ENCODE measurements around the gene ASB7.

Gene ASB7

GRCh38 chr15:100686021-100686724, 83.8 kb downstream of the ASB7 start:
- DNase-seq (ENCODE audit: low read depth, low spot score): no peak

GRCh38 chr15:100686725-100687473, 84.5 kb downstream of the ASB7 start:
- no peak for DNase-seq (ENCODE audit: low read depth, low spot score)

GRCh38 chr15:100687582-100688141, 85.3 kb downstream of the ASB7 start:
- DNase-seq (ENCODE audit: low read depth, low spot score): no peak

DNA sequence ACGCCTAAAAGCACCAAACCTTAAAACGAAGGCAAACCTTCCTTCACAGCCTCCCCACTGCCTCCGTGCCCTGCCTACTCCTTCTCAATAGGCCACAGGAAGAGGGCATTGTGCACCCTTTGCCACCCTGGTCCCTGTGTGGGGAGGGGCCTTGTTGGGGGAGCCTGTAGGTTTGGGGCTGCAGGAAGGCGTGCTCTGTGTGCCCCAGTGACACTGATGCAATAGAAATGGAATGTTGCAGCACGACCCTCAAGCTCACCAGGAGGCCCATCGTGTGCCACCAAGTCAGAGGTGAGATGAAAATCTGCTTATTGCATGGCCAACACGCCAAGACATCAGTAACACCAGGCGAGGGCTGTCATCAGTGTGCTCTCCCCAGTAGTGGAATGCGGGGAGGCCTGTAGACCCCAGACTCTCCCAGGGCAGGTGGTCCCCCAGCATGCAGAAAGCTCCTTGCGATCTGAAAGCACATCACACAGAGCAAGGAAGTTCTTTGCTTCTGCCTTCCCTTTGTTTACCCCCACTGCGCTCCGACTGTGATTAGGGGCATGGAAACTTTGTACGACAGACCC, 86.2 kb downstream of the ASB7 start:
- no peak for DNase-seq (ENCODE audit: low read depth, low spot score)

- DNase-seq (ENCODE audit: low read depth, low spot score): no peak
Observed at GRCh38 chr15:100689131-100689899, 86.9 kb downstream of the ASB7 start.

DNA sequence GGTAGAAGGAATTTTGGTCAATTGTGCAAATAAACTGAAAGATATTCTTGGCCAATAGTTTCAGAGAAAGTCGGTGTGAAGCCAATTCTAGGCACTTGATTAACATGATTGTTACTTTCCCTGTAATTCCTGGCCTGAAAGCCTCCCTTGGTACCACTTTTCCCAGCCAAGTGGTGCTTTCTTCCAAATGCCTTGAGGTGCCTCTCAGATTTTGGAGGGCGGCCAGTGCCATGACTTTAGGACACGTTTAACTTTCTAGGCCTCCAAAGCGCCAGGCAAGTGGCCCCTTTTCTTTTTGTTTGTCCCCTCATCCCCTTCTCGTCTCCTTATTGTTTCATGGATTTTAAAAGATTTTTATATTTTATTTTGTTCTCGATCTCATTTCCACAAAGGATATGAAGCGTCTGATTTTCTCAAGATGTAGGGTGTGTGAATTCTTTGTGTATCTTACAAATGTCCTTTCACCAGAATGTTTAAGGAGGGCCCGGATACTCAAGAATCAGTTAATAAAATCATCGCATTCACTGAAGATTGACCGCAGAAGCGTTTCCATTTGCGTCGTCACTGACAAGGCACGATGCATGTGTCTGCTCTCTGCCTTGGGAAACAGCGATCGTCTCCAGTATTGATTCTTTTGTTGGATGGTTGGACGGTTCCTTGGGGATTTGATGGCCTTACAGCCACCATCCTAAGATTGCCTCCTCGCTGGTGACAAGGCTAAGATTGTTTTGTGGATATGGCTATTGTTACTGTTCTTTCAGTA, 87.8 kb downstream of the ASB7 start:
- no peak for DNase-seq (ENCODE audit: low read depth, low spot score)

DNA sequence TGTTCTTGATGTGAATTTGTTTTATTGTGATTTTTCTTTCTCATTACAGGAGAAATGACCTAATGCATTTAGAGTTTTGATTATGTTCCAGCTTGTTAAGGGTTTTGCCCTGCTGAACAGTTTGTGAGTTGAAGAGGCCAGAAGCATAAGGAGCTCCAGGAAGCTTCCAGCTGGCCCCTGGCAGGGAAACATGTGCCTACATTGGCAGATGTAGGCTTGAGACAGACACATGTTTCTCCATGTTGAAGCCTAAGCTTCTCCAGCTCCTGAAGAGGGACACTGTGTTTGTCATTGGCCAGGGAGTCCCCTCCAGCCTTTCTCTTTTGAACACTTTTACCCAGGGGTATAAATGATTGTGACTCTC, 88.4 kb downstream of the ASB7 start:
- DNase-seq (ENCODE audit: low read depth, low spot score): no peak

GRCh38 chr15:100691321-100691720, 88.9 kb downstream of the ASB7 start:
- DNase-seq (ENCODE audit: low read depth, low spot score): no peak

DNA sequence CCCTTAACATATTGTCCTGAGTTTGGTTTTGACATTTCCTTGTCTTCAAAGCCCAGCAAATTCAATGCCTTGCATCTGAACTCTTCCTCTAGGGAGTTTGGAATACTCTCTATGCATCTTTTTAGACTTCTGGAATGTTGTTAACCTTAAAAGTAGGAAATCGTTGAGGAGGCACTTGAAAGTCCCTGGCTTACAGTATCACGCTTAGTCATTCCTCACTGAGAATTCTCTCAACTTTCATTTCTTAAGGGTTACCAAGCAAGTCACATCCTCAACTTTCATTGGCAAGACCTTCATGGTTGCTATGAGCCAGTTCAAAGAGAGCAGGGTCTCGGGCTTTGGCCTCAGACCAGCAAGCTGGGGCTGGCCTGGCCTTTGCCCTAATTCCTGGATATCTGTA, 89.9 kb downstream of the ASB7 start:
- no peak for DNase-seq (ENCODE audit: low read depth, low spot score)

GRCh38 chr15:100692671-100693070, 90.3 kb downstream of the ASB7 start:
- DNase-seq (ENCODE audit: low read depth, low spot score): no peak

DNA sequence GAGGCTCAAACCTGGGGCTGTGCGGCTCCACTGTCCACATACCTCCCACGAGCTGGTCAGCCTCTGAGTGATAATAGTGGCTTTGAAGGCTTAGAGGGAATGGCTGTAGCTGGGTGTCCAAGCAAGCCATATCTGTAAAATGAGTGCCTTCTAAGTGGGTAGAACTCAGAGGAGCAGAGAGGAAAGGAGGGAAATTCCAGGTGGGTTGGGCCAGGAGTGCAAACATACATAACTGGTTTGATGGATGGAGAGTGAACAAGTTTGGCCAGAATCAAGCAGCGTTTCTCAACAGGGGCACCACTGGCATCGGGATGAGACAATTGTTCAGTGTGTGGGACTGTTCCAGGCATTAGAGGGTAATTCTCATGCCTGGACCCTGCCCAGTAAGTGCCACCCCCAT, 91.1 kb downstream of the ASB7 start:
- DNase-seq (ENCODE audit: low read depth, low spot score): no peak

DNA sequence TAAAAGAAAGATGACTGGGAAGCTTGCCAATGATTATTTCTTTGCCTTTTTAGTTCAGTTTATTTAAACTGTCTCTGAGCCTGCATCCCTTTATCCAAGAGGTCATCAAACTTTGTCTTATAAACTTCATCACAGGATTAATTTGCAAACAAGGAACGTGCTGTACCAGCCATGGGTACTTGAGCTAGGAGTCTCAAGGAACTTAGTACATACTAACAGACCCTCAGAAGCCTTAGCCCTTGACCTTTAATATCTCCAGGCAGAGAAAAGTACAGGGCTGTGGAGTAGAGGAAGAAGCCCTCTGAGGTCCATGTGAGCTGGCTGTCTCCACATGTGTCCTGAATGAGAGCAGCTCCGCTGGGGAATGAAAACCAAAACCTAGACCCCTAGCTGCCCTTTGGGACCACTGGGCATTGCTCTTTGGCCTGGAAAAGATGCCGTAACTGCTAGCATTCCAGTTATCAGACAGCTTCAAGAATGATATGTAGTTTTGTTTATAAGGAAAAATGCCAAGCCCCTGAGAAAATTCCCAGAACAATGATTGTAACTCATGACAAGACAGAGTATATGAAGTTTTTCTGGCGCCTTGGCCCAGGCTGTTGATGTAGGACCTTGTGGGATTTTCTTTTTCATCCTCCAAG, 92.1 kb downstream of the ASB7 start:
- DNase-seq (ENCODE audit: low read depth, low spot score): no peak

- DNase-seq (ENCODE audit: low read depth, low spot score): no peak
Observed at GRCh38 chr15:100695048-100695447, 92.7 kb downstream of the ASB7 start.

DNA sequence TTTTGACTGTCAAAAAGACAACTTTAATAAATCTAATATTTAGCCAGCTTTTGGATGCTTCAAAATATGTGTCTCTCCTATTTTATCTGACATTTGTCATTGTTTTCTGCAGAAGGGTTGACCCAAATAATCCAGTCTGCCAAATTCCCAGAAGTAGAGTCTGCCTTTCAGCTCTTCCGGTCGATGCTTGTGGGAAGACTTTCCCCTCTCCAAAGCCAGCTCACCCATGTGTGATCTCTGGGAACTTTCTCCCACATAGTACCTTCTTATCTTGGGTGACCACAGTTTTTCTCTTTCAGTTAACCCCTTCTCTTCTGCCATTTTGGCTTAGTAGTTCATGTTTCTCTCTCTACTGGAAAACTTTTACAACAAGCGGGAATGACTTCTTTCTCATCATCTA, 94.1 kb downstream of the ASB7 start:
- DNase-seq (ENCODE audit: low read depth, low spot score): no peak
